ENCODE data around the gene SERPINB11.

- no peak for TF ChIP-seq CTCF (IDR thresholded peaks at IDR 0.05; ENCODE audit: low read depth, low read length, missing input control)
- TF ChIP-seq ZBTB33 (IDR thresholded peaks at IDR 0.05): no peak
- TF ChIP-seq SP1 (IDR thresholded peaks at IDR 0.05): no peak
- no peak for TF ChIP-seq MAX (IDR thresholded peaks at IDR 0.05)
- no peak for TF ChIP-seq RXRA (IDR thresholded peaks at IDR 0.05)
- TF ChIP-seq ATF3 (IDR thresholded peaks at IDR 0.05): no peak
- TF ChIP-seq YY1 (IDR thresholded peaks at IDR 0.05): no peak
- no peak for TF ChIP-seq REST (IDR thresholded peaks at IDR 0.05)
- TF ChIP-seq GABPA (IDR thresholded peaks at IDR 0.05 in 1 of 2, conservative IDR thresholded peaks at IDR 0.05 in 1 of 2): no peak
- TF ChIP-seq RAD21 (IDR thresholded peaks at IDR 0.05): no peak
- no peak for TF ChIP-seq TAF1 (conservative IDR thresholded peaks at IDR 0.05)
- TF ChIP-seq EGR1 (IDR thresholded peaks at IDR 0.05; ENCODE audit: low read depth in 2 of 2): no peak
- no peak for TF ChIP-seq NR2F2 (IDR thresholded peaks at IDR 0.05)
- TF ChIP-seq JUND (IDR thresholded peaks at IDR 0.05): no peak
Observed at GRCh38 chr18:63664571-63664970, 38.2 kb upstream of the SERPINB11 start.
